ENCODE results near the gene PPM1A. TPM values are rescaled to one million over a fixed set of nuclear protein-coding genes. Genes with fewer than 3 reads are reported as not detected.

PPM1A gene
- total and polyA plus RNA-seq, 2 of the 13 experiments (the other 11 are each of a cell fraction or from before 2014, with no cell fraction given): 23.3 to 29.8 TPM

DNA sequence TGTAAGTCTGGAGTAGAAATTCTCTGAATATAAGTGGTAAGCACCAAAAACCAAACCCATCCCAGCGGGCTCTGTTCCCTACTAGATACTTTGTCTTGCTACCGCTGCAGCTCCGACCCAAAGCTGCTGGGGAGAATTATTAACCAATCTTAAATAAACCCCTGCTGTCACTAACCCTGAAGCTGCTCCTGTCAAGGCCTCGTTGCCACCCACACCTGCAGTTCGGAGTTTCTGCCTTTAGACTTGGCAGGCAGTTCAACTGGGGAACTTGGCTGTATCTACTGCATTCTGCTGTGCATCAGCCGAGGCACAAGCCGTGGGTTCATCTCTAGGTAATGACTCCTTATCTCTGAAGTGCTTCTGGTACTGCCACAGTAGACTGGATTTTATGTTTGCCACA, 55.5 kb downstream of the PPM1A start (continued):
- TF ChIP-seq MTF1 (CRISPR knock-in tag; IDR thresholded peaks at IDR 0.05) (no peak), POGZ (CRISPR knock-in tag; IDR thresholded peaks at IDR 0.05) (no peak), CSRNP1 (CRISPR knock-in tag; IDR thresholded peaks at IDR 0.05) (no peak), KDM4B (CRISPR knock-in tag; IDR thresholded peaks at IDR 0.05) (no peak), NONO (IDR thresholded peaks at IDR 0.05) (no peak), NONO (CRISPR knock-in tag; conservative IDR thresholded peaks at IDR 0.05) (no peak), ZFP36L1 (CRISPR knock-in tag; IDR thresholded peaks at IDR 0.05) (no peak), ZBTB1 (CRISPR knock-in tag; IDR thresholded peaks at IDR 0.05; ENCODE audit: borderline replicate concordance) (no peak), HOXA9 (CRISPR knock-in tag; IDR thresholded peaks at IDR 0.05; ENCODE audit: borderline replicate concordance) (no peak), KMT2B (CRISPR knock-in tag; IDR thresholded peaks at IDR 0.05) (no peak), ZNF616 (CRISPR knock-in tag; IDR thresholded peaks at IDR 0.05; ENCODE audit: low read depth) (no peak), ZNF44 (CRISPR knock-in tag; IDR thresholded peaks at IDR 0.05) (no peak), HMGA1 (CRISPR knock-in tag; conservative IDR thresholded peaks at IDR 0.05) (no peak), SMAD9 (CRISPR knock-in tag; IDR thresholded peaks at IDR 0.05) (no peak), ZFP90 (CRISPR knock-in tag; IDR thresholded peaks at IDR 0.05; ENCODE audit: borderline replicate concordance) (no peak), KLF9 (CRISPR knock-in tag; IDR thresholded peaks at IDR 0.05; ENCODE audit: low read depth) (no peak), ZNF850 (CRISPR knock-in tag; conservative IDR thresholded peaks at IDR 0.05) (no peak), PHF5A (CRISPR knock-in tag; IDR thresholded peaks at IDR 0.05; ENCODE audit: low read depth, unreplicated experiment) (no peak), ZNF10 (CRISPR knock-in tag; IDR thresholded peaks at IDR 0.05; ENCODE audit: borderline replicate concordance, low read depth) (no peak), ETV5 (CRISPR knock-in tag; IDR thresholded peaks at IDR 0.05; ENCODE audit: borderline replicate concordance) (no peak), GTF2F1 (IDR thresholded peaks at IDR 0.05; ENCODE audit: low read length) (no peak), NFRKB (IDR thresholded peaks at IDR 0.05) (no peak), RAD21 (CRISPR knock-in tag; IDR thresholded peaks at IDR 0.05) (no peak), ZNF513 (CRISPR knock-in tag; conservative IDR thresholded peaks at IDR 0.05) (no peak)
- TF ChIP-seq, protein P1, sequence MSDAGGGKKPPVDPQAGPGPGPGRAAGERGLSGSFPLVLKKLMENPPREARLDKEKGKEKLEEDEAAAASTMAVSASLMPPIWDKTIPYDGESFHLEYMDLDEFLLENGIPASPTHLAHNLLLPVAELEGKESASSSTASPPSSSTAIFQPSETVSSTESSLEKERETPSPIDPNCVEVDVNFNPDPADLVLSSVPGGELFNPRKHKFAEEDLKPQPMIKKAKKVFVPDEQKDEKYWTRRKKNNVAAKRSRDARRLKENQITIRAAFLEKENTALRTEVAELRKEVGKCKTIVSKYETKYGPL (CRISPR knock-in tag; IDR thresholded peaks at IDR 0.05): no peak
- TF ChIP-seq, protein P2, sequence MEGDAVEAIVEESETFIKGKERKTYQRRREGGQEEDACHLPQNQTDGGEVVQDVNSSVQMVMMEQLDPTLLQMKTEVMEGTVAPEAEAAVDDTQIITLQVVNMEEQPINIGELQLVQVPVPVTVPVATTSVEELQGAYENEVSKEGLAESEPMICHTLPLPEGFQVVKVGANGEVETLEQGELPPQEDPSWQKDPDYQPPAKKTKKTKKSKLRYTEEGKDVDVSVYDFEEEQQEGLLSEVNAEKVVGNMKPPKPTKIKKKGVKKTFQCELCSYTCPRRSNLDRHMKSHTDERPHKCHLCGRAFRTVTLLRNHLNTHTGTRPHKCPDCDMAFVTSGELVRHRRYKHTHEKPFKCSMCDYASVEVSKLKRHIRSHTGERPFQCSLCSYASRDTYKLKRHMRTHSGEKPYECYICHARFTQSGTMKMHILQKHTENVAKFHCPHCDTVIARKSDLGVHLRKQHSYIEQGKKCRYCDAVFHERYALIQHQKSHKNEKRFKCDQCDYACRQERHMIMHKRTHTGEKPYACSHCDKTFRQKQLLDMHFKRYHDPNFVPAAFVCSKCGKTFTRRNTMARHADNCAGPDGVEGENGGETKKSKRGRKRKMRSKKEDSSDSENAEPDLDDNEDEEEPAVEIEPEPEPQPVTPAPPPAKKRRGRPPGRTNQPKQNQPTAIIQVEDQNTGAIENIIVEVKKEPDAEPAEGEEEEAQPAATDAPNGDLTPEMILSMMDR (CRISPR knock-in tag; IDR thresholded peaks at IDR 0.05): no peak
- TF ChIP-seq, protein P3, sequence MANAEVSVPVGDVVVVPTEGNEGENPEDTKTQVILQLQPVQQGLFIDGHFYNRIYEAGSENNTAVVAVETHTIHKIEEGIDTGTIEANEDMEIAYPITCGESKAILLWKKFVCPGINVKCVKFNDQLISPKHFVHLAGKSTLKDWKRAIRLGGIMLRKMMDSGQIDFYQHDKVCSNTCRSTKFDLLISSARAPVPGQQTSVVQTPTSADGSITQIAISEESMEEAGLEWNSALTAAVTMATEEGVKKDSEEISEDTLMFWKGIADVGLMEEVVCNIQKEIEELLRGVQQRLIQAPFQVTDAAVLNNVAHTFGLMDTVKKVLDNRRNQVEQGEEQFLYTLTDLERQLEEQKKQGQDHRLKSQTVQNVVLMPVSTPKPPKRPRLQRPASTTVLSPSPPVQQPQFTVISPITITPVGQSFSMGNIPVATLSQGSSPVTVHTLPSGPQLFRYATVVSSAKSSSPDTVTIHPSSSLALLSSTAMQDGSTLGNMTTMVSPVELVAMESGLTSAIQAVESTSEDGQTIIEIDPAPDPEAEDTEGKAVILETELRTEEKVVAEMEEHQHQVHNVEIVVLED (CRISPR knock-in tag; IDR thresholded peaks at IDR 0.05; ENCODE audit: borderline replicate concordance): no peak
